HUES48 (cell line): ENCODE measurements around the gene IGSF3.
"Not testable (repeated sequence)": the region's sequence is repeated elsewhere in the genome, so short reads cannot be mapped to it uniquely, and the experiment has no call there.

Source experiments
- H3K27ac ChIP-seq: one replicate; pipeline ENCODE4 v1.7.0; 2013; ENCODE audit warnings: low read depth, low read length, inconsistent platforms
- H3K27me3 ChIP-seq: 2 replicates; pipeline ENCODE4 v1.6.1; 2013; ENCODE audit warnings: mild to moderate bottlenecking, low read length; ENCODE audit not compliant: control insufficient read depth, insufficient read depth
- H3K36me3 ChIP-seq: 2 replicates; pipeline ENCODE4 v1.6.1; 2013; ENCODE audit warnings: low read length; ENCODE audit not compliant: control insufficient read depth, insufficient read depth
- H3K4me1 ChIP-seq: 2 replicates; pipeline ENCODE4 v1.6.1; 2013; ENCODE audit warnings: mild to moderate bottlenecking, low read length; ENCODE audit not compliant: control insufficient read depth, insufficient read depth
- H3K4me3 ChIP-seq: 2 replicates; pipeline ENCODE4 v1.5.1; 2013; ENCODE audit warnings: mild to moderate bottlenecking, low read depth, low read length
- H3K9ac ChIP-seq: 2 replicates; pipeline ENCODE4 v1.6.1; 2013; ENCODE audit warnings: mild to moderate bottlenecking, low read depth, low read length, moderate library complexity
- H3K9me3 ChIP-seq: 2 replicates; pipeline ENCODE4 v1.6.1; 2013; ENCODE audit warnings: low read length; ENCODE audit not compliant: control insufficient read depth, insufficient read depth

The IGSF3 gene

DNA sequence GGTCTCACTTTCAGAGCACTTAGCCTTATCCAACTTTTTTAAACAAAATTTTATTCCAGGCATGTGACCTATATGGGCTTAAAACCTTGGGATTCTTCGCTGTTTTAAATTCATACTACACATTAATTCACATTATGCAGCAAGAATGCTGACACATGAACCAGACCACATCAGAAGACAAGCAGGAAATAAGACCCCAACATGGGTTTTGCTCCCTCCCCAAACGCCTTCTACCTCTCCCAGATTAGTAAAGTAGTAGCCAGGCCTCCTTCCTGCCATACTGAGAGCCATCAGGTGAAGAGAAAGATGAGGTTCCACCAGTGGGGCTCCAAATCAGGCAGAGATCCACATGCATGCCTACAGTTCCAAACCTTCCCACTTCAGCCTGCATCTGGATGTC, 3.7 kb downstream of the IGSF3 start:
- H3K9me3 ChIP-seq: no peaks in the 10 kb centered on the region
- no peak overlapping the region for H3K9ac ChIP-seq
- peaks cover 18% of the 10 kb centered on the region for H3K27me3 ChIP-seq
- no peak overlapping the region for H3K27ac ChIP-seq
- peaks cover 3% of the 10 kb centered on the region; the same call in 1 of the 2 replicates for H3K36me3 ChIP-seq
- H3K4me3 ChIP-seq: no peak overlapping the region
- H3K4me1 ChIP-seq: peaks cover 18% of the 10 kb centered on the region

GRCh38 chr1:116661633-116662032, 5.9 kb downstream of the IGSF3 start:
- H3K4me3 ChIP-seq: no peak overlapping the region
- H3K4me1 ChIP-seq: peaks cover 17% of the 10 kb centered on the region
- H3K9me3 ChIP-seq: no peaks in the 10 kb centered on the region
- H3K9ac ChIP-seq: no peak overlapping the region
- H3K27me3 ChIP-seq: peaks cover 14% of the 10 kb centered on the region
- no peak overlapping the region for H3K27ac ChIP-seq
- H3K36me3 ChIP-seq: peaks cover 3% of the 10 kb centered on the region; the same call in 1 of the 2 replicates

DNA sequence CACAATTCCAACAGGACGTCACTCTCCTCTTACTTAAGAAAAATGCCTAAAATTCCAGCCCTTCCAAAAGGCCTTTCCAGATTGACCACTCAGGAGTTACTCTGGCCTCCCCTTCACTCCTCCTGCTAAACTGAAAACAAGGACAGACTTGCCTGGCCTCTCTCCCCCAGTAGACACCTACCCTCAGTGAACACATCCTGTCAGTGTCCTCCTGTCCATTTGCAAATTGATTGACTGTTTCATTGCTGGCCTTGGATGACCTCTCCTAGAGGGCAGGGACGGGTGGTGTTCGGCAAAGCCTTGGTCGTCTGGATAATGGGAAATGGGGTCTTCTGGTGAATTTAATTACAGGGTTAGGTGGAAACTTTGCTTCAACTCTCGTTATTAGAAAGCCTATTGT, 8.9 kb downstream of the IGSF3 start:
- H3K9me3 ChIP-seq, H3K4me1 ChIP-seq, H3K36me3 ChIP-seq, H3K27ac ChIP-seq, H3K9ac ChIP-seq, H3K27me3 ChIP-seq, H3K4me3 ChIP-seq: not testable (repeated sequence)

- not testable (repeated sequence) for H3K36me3 ChIP-seq, H3K4me3 ChIP-seq, H3K4me1 ChIP-seq, H3K27ac ChIP-seq, H3K9ac ChIP-seq, H3K27me3 ChIP-seq, H3K9me3 ChIP-seq
Observed at GRCh38 chr1:116657836-116658235, 9.7 kb downstream of the IGSF3 start.

- Histone ChIP-seq H3K4me3 (no peak overlapping the region), H3K9ac (no peak overlapping the region), H3K9me3 (no peaks in the 10 kb centered on the region), H3K36me3 (no peaks in the 10 kb centered on the region), H3K27ac (no peak overlapping the region), H3K27me3 (no peaks in the 10 kb centered on the region), H3K4me1 (no peaks in the 10 kb centered on the region)
Observed at GRCh38 chr1:116654351-116654750, 13.2 kb downstream of the IGSF3 start.

- H3K36me3 ChIP-seq, H3K4me3 ChIP-seq, H3K27me3 ChIP-seq, H3K9me3 ChIP-seq, H3K9ac ChIP-seq, H3K27ac ChIP-seq, H3K4me1 ChIP-seq: not testable (repeated sequence)
Observed at GRCh38 chr1:116652598-116652997, 14.9 kb downstream of the IGSF3 start.

DNA sequence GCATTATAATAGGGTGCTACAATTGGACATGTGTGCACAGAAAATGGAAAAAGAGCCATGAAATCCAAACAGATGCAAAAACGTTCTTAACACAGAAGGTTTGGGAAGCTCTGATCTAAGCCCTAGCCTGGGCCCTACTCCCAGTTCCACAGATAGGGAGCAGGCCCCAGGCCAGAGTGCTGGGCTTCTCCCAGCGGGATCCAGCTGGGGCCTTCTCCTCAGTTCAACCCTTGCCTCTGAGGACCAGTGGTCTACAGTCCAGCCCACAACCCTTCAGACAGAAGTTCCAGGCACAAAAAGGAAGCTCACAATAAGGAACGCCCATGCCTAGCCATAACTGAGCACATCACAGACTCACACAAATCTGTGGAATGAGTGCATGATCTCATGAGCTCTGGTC, 16.8 kb downstream of the IGSF3 start:
- H3K36me3 ChIP-seq, H3K27ac ChIP-seq, H3K4me1 ChIP-seq, H3K9ac ChIP-seq, H3K27me3 ChIP-seq, H3K4me3 ChIP-seq, H3K9me3 ChIP-seq: not testable (repeated sequence)

DNA sequence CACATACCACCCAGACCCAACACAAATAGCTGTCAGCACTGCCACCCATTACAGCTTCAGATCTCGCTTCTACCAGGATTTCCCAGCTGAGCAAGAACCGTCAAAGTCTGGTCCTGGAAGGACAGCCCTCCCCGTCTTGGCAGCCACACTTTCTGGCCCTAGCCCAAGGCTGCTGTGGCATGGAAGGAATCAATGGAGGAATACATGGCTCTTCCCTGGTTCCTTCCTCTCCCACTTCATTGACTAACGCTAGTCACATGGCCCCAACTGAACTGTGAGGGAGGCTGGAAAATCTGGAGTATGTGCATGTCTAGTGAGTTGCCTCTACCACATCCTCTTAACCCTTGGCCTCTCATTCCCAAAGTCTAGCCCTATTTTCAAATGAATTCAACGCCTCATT, 18.5 kb downstream of the IGSF3 start:
- not testable (repeated sequence) for H3K36me3 ChIP-seq, H3K27ac ChIP-seq, H3K4me1 ChIP-seq, H3K27me3 ChIP-seq, H3K9me3 ChIP-seq, H3K9ac ChIP-seq, H3K4me3 ChIP-seq

DNA sequence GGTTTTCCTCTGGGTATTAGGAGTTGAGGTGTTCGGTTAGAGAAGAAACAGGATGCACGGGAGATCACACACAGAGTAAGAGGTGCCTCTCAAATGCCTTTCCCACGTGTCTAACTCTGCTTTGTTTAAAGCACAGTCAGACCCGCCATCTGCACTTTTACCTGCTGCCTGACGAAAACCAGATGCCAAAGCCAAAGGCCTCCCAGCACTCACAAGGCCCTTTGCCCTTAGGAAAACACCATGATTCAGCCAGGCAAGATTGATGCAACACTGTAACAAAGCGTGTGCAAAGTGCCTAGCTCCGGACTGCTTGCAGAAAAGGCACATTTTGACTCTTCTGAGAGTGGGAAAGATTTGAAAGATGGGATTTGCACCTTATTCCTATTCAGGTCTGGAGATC, 19.2 kb downstream of the IGSF3 start:
- H3K27ac ChIP-seq: not testable (repeated sequence)

GRCh38 chr1:116647186-116647585, 20.3 kb downstream of the IGSF3 start:
- not testable (repeated sequence) for H3K4me3 ChIP-seq, H3K9ac ChIP-seq, H3K27ac ChIP-seq, H3K36me3 ChIP-seq, H3K27me3 ChIP-seq, H3K9me3 ChIP-seq
- peaks cover 26% of the 10 kb centered on the region for H3K4me1 ChIP-seq

More for the DNA sequence above, 19.2 kb downstream of the IGSF3 start:
- H3K36me3 ChIP-seq, H3K9ac ChIP-seq, H3K9me3 ChIP-seq, H3K27me3 ChIP-seq, H3K4me3 ChIP-seq: not testable (repeated sequence)
- H3K4me1 ChIP-seq: peaks cover 15% of the 10 kb centered on the region

DNA sequence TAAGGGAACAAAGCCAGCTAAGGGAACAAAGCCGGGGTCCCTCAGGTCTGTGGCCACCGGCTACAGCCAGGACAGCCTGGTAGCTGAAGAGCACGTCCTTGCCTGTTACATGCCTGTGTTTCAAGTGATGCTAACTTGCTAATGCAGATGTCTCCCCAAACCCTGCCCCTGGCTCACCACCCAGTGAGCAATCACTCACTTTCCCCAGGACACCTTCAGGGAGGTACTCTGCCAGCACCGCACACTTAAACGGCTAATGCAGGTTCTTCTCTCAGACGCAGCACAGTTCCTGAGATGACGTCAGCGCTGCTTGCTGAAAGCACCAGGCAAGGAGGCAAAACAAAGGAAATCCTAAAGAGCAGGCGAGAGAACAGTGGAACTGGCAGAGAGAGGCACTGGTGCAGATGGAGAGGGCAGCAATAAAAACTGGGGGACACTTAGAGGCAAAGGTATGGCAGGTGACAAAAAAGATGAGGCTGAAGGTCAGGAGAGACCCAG, 20.8 kb downstream of the IGSF3 start:
- not testable (repeated sequence) for H3K27me3 ChIP-seq, H3K4me3 ChIP-seq, H3K9me3 ChIP-seq, H3K36me3 ChIP-seq
- Histone ChIP-seq H3K4me1 (peaks cover 29% of the 10 kb centered on the region), H3K9ac (peak overlapping the region; percentile 60; the same call in 1 of the 2 replicates), H3K27ac (peak overlapping the region; percentile 42)
